Muscle of arm (tissue), 12 donors: Measurements from ENCODE around the gene MCC. TPM values are rescaled to one million over a fixed set of nuclear protein-coding genes. Genes with fewer than 3 reads are reported as not detected.
A peak's percentile ranks its signal among the peaks of the same experiment; 100 is the strongest.

ENCODE experiments used
- DNase-seq: peaks from one replicate; pipeline ENCODE4 v3.0.0-alpha.2; 2013
- polyA plus RNA-seq, 12 donors: library from polyadenylated mRNA; unstranded; fragments of 120-200 nt; gene quantifications; one replicate each; pipeline ENCODE4 v1.2.1, GENCODE V29; 2013; ENCODE audit not compliant: insufficient read length in 12 of 12

The MCC gene
- polyA plus RNA-seq, 12 donors: 13.8 to 23.3 (median 19.2) TPM; not detected in 1

- no peak for DNase-seq
Measured at GRCh38 chr5:112986224-112986623, 502.0 kb downstream of the MCC start.

GRCh38 chr5:112983363-112983762, 504.9 kb downstream of the MCC start:
- no peak for DNase-seq

- DNase-seq: no peak
Measured at GRCh38 chr5:112979723-112980122, 508.5 kb downstream of the MCC start.

GRCh38 chr5:112978836-112979235, 509.4 kb downstream of the MCC start:
- no peak for DNase-seq

- no peak for DNase-seq
Measured at GRCh38 chr5:112977440-112977861, 510.8 kb downstream of the MCC start.

- peak; percentile 99 for DNase-seq
Measured at GRCh38 chr5:112976432-112977309, 511.6 kb downstream of the MCC start, which contains the start of gene DCP2. DCP2 (plus strand) TSS chr5:112976798; CDS start chr5:112976934, 136 bp downstream.

GRCh38 chr5:112975721-112976431, 512.4 kb downstream of the MCC start:
- DNase-seq: no peak

- no peak for DNase-seq
Measured at GRCh38 chr5:112974901-112975300, 513.4 kb downstream of the MCC start.

- DNase-seq: no peak
Measured at GRCh38 chr5:112973904-112974303, 514.3 kb downstream of the MCC start.

GRCh38 chr5:112973036-112973435, 515.2 kb downstream of the MCC start:
- DNase-seq: no peak

Other genes with a start within 250 kb of the MCC start
- under 1 TPM in 1 of 12 donors, not detected in 11; 0.13 TPM for gene TSSK1B, start 53.5 kb downstream of the MCC start, polyA plus RNA-seq
- gene YTHDC2, start 25.2 kb upstream of the MCC start, polyA plus RNA-seq: 10 to 100 TPM in 11 of 12 donors, not detected in 1; 13.1 to 31.6 (median 20.6) TPM